NCI-H2227 treated with DMSO at 0.1 percent for 48 hours (cell line): ENCODE results near the gene BTN3A1.
"Not testable (repeated sequence)": the region's sequence is repeated elsewhere in the genome, so short reads cannot be mapped to it uniquely, and the experiment has no call there.

Source experiments
- DNase-seq: peaks from one replicate; lab custom pipeline; 2025; lab: John Stamatoyannopoulos, UW

Gene BTN3A1

GRCh38 chr6:26441977-26442376, 39.9 kb downstream of the BTN3A1 start:
- no peak for DNase-seq

GRCh38 chr6:26445934-26446667, 44.0 kb downstream of the BTN3A1 start:
- DNase-seq, result no peak

GRCh38 chr6:26447257-26447656, 45.2 kb downstream of the BTN3A1 start:
- DNase-seq, result no peak

- DNase-seq, result no peak
Observed at GRCh38 chr6:26450240-26450639, 48.2 kb downstream of the BTN3A1 start.

- no peak for DNase-seq
Observed at GRCh38 chr6:26452631-26453235, 50.7 kb downstream of the BTN3A1 start.

- DNase-seq, result no peak
Observed at GRCh38 chr6:26454631-26455030, 52.6 kb downstream of the BTN3A1 start.

GRCh38 chr6:26455357-26455970, 53.4 kb downstream of the BTN3A1 start:
- DNase-seq, result no peak

DNA sequence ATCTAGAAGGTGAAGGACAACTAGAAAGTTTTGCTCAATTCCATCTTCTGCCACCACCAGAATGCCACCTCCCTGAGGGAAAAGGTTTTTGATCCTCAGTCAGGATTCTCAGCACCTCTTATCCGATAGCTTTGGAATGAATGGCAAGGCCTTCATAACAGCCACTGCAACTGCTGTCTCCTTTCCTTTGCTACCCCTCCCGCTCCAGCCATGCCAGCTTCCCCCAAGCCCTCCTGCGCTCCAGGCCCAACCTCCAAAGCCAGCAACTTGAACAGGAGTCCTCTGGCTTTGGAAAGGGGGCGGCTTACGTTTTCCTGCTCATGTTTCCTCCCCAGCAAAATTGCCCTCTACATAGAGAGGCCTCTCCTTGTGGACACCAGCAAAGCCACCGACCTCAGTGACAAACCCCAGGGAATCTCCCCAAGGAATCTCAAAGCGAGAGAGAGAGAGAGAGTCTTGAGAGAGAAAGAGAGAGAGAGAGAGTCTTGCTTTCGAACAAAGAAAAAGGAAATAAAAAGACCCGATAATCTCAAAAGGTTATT, 55.3 kb downstream of the BTN3A1 start:
- no peak for DNase-seq

GRCh38 chr6:26457806-26458688, 56.0 kb downstream of the BTN3A1 start, which contains the start of gene BTN2A1:
TSS of gene BTN2A1 (plus strand) at chr6:26457955. CDS start at chr6:26458637, 682 bp downstream.
- DNase-seq, result peak; percentile 91

GRCh38 chr6:26459023-26459810, 57.1 kb downstream of the BTN3A1 start:
- no peak for DNase-seq

GRCh38 chr6:26461353-26461752, 59.3 kb downstream of the BTN3A1 start:
- not testable (repeated sequence) for DNase-seq

- no peak for DNase-seq
Observed at GRCh38 chr6:26464014-26464413, 61.9 kb downstream of the BTN3A1 start.

DNA sequence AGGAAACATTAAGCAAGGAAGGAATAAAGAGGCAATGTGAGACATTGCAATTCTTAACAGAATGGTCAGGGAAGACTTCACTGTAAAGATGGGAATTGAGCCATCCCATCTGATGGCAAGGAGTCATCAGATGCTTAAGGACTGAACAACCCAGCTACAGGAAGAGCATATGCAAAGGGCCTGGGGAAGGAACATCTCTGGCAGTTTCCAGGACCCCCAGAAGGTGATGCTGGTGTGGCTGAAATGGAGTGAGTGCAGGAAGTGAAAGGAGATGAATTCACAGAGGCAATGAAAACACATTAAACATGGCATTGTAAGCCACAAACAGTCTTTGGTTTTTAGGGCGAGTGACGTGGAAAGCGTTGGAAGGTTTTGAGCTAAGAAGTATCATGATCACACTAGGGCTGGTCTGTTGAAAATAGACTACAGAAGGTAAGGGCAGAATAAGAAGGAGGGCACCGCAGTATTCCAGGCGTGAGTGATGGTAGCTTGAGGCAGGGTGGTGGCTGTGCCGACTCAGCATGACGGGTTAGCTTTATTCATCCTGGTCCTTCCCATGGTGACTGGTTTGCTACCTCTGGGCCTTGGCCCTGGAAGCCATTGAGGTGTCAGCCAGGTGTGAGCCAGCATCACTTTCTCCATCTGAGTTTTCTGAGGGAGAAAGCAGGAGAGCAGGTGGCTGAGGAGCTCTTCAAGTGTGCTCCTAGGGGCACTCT, 62.5 kb downstream of the BTN3A1 start:
- DNase-seq, result no peak
